CD4-positive, alpha-beta T cell (primary cell): ENCODE data around the gene RESP18. TPM values are rescaled to one million over a fixed set of nuclear protein-coding genes. Genes with fewer than 3 reads are reported as not detected.
A peak's percentile ranks its signal among the peaks of the same experiment; 100 is the strongest.

Experiments
- ATAC-seq: fragments of 200-7000 bp; cut with Tn5 transposase; one replicate; pipeline ENCODE4 v1.10.0; 2022; ENCODE audit warnings: mild to moderate bottlenecking; ENCODE audit not compliant: poor library complexity
- CTCF ChIA-PET: fragments of 350-600 bp; sonication (Branson Sonifier 250); formaldehyde crosslinking; loops from one replicate; lab custom pipeline; 2021; ENCODE audit warnings: antibody characterized with exemption, inconsistent platforms; lab: Charles Lee
- POLR2A ChIA-PET: fragments of 350-600 bp; sonication (Branson Sonifier 250); formaldehyde crosslinking; loops from one replicate; lab custom pipeline; 2021; ENCODE audit warnings: antibody characterized with exemption, inconsistent platforms; lab: Charles Lee
- DNase-seq, 14 experiments: peaks; one replicate each; pipeline ENCODE4 v3.0.0-alpha.2; 2013 to 2020; ENCODE audit warnings: mixed read lengths in 2 of 14
- H3K27ac ChIP-seq, 2 donors: one replicate each; pipeline versions ENCODE4 v1.5.1 to v1.7.0; 2013; ENCODE audit warnings: low read length in 2 of 2, low read depth in 1 of 2, mild to moderate bottlenecking in 1 of 2
- H3K27me3 ChIP-seq, 2 experiments: 1 replicate in 1 of 2; 2 replicates in 1 of 2; pipeline versions ENCODE4 v1.6.1 to v1.7.0; 2013; ENCODE audit warnings: low read length in 2 of 2, control low read depth in 1 of 2, mild to moderate bottlenecking in 1 of 2, moderate library complexity in 1 of 2; ENCODE audit not compliant: insufficient read depth in 2 of 2, control insufficient read depth in 1 of 2
- H3K36me3 ChIP-seq: one replicate; pipeline ENCODE4 v1.6.1; 2013; ENCODE audit warnings: low read length, control low read depth; ENCODE audit not compliant: insufficient read depth
- H3K4me1 ChIP-seq: one replicate; pipeline ENCODE4 v1.6.1; 2013; ENCODE audit warnings: low read length, control low read depth; ENCODE audit not compliant: insufficient read depth
- H3K4me3 ChIP-seq: one replicate; pipeline ENCODE4 v1.5.1; 2013; ENCODE audit warnings: mild to moderate bottlenecking, low read length, moderate library complexity
- H3K9me3 ChIP-seq, 2 experiments: 1 replicate in 1 of 2; 2 replicates in 1 of 2; pipeline versions ENCODE4 v1.6.1 to v1.7.0; 2013; ENCODE audit warnings: low read length in 2 of 2, mild to moderate bottlenecking in 2 of 2, control low read depth in 1 of 2, moderate library complexity in 1 of 2; ENCODE audit not compliant: control insufficient read depth in 1 of 2, insufficient read depth in 1 of 2
- H3K27ac Mint-ChIP-seq: one replicate; pipeline ENCODE4 v1.8.0; 2020; ENCODE audit warnings: mixed read lengths
- H3K27me3 Mint-ChIP-seq: one replicate; pipeline ENCODE4 v1.8.0; 2021; ENCODE audit warnings: mixed read lengths
- H3K36me3 Mint-ChIP-seq: one replicate; pipeline ENCODE4 v1.8.0; 2021; ENCODE audit warnings: low read depth, mixed read lengths
- H3K4me1 Mint-ChIP-seq: one replicate; pipeline ENCODE4 v1.8.0; 2021; ENCODE audit warnings: low read depth, mixed read lengths
- H3K4me3 Mint-ChIP-seq: one replicate; pipeline ENCODE4 v1.8.0; 2020; ENCODE audit warnings: mild to moderate bottlenecking, mixed read lengths
- H3K9me3 Mint-ChIP-seq: one replicate; pipeline ENCODE4 v1.8.0; 2020; ENCODE audit warnings: mixed read lengths
- CTCF ChIP-seq: fragments of 200-600 bp; IDR thresholded peaks from one replicate; pipeline ENCODE4 v1.8.0; 2022; ENCODE audit warnings: antibody characterized with exemption, mild to moderate bottlenecking
- intact Hi-C, 2 experiments: fragments of 100-400 bp; cut with DNase I in 1 of 2; cut with micrococcal nuclease in 1 of 2; formaldehyde crosslinking; loops; one replicate each; pipeline versions ENCODE4 v1.15.1 to v1.9.0; 2023 to 2025; cut with DNase I, micrococcal nuclease
- total RNA-seq, 174 experiments: library from RNA in 2 of 174; stranded (reverse) in 2 of 174; gene quantifications; one replicate each; pipeline ENCODE4 v1.2.3 and lab custom pipeline; 2021 to 2026

The RESP18 gene
- total RNA-seq, 2 experiments from 2014 or later: not detected

- Histone ChIP-seq H3K4me1 (no peaks in the 10 kb centered on the region), H3K36me3 (no peaks in the 10 kb centered on the region), H3K27ac (no peak overlapping the region), H3K4me3 (no peak overlapping the region), H3K9me3 (peaks cover 5 to 18% of the 10 kb centered on the region in 2 experiments), H3K27me3 (peaks cover 48 to 50% of the 10 kb centered on the region in 2 experiments)
- peak; percentile 46 for ATAC-seq
- intact Hi-C loops: no loop called here
- peaks cover 6% of the 10 kb centered on the region for H3K9me3 Mint-ChIP-seq
- no peak overlapping the region for H3K4me3 Mint-ChIP-seq
- CTCF ChIA-PET: no interaction called here
- POLR2A ChIA-PET: no interaction called here
- no peak for TF ChIP-seq CTCF
- no peaks in the 10 kb centered on the region for H3K4me1 Mint-ChIP-seq
- peaks cover 89% of the 10 kb centered on the region for H3K27me3 Mint-ChIP-seq
- no peak overlapping the region for H3K27ac Mint-ChIP-seq
- H3K36me3 Mint-ChIP-seq: no peaks in the 10 kb centered on the region
- peak in 8 of 14 experiments; percentile 3 to 43 (median 18) for DNase-seq
These were observed 857 bp downstream of the RESP18 start for GRCh38 chr2:219331560-219332213.

GRCh38 chr2:219327719-219328118 lies 4.8 kb downstream of the RESP18 start:
- no peaks in the 10 kb centered on the region for H3K9me3 Mint-ChIP-seq
- no peak for TF ChIP-seq CTCF
- H3K36me3 ChIP-seq: no peaks in the 10 kb centered on the region
- H3K4me3 ChIP-seq: no peak overlapping the region
- H3K27ac ChIP-seq: no peak overlapping the region
- peaks cover 33 to 34% of the 10 kb centered on the region in 2 experiments for H3K27me3 ChIP-seq
- no peak for DNase-seq
- ChIA-PET POLR2A (no interaction called here), CTCF (no interaction called here)
- no peak overlapping the region for H3K27ac Mint-ChIP-seq
- peaks cover 0 to 14% of the 10 kb centered on the region in 2 experiments for H3K9me3 ChIP-seq
- H3K4me1 ChIP-seq: no peaks in the 10 kb centered on the region
- ATAC-seq: no peak
- peaks cover 66% of the 10 kb centered on the region for H3K27me3 Mint-ChIP-seq
- no peaks in the 10 kb centered on the region for H3K36me3 Mint-ChIP-seq
- intact Hi-C loops: no loop called here
- no peaks in the 10 kb centered on the region for H3K4me1 Mint-ChIP-seq
- no peak overlapping the region for H3K4me3 Mint-ChIP-seq

- ChIA-PET POLR2A (no interaction called here), CTCF (no interaction called here)
- Mint-ChIP-seq H3K27ac (no peak overlapping the region), H3K4me3 (no peak overlapping the region), H3K27me3 (peaks cover 49% of the 10 kb centered on the region), H3K4me1 (peaks cover 9% of the 10 kb centered on the region), H3K9me3 (no peaks in the 10 kb centered on the region), H3K36me3 (no peaks in the 10 kb centered on the region)
- peaks cover 7% of the 10 kb centered on the region for H3K4me1 ChIP-seq
- no peaks in the 10 kb centered on the region for H3K36me3 ChIP-seq
- intact Hi-C loops: no loop called here
- DNase-seq: no peak
- ATAC-seq: no peak
- H3K4me3 ChIP-seq: no peak overlapping the region
- H3K9me3 ChIP-seq: no peaks in the 10 kb centered on the region
- no peak for TF ChIP-seq CTCF
- no peak overlapping the region for H3K27ac ChIP-seq
- H3K27me3 ChIP-seq: peaks cover 15% of the 10 kb centered on the region in 2 experiments
These were observed 6.8 kb downstream of the RESP18 start for GRCh38 chr2:219325657-219326315.
